Large intestine (tissue), 3 donors: ENCODE results near the gene PDGFRA. TPM values are rescaled to one million over a fixed set of nuclear protein-coding genes. Genes with fewer than 3 reads are reported as not detected.

ENCODE experiments used
- DNase-seq, 2 donors: peaks; one replicate each; pipeline versions ENCODE4 v3.0.0 to v3.0.0-alpha.2; 2013
- H3K27ac ChIP-seq: one replicate; pipeline ENCODE4 v1.5.1; 2013; ENCODE audit warnings: low read length
- H3K27me3 ChIP-seq: 2 replicates; pipeline ENCODE4 v1.6.1; 2013; ENCODE audit warnings: low read length; ENCODE audit not compliant: control insufficient read depth, insufficient read depth
- H3K36me3 ChIP-seq: 2 replicates; pipeline ENCODE4 v1.6.1; 2013; ENCODE audit warnings: low read length; ENCODE audit not compliant: control insufficient read depth, insufficient read depth
- H3K4me1 ChIP-seq: one replicate; pipeline ENCODE4 v1.6.1; 2013; ENCODE audit warnings: low read length; ENCODE audit not compliant: control insufficient read depth, insufficient read depth
- H3K4me3 ChIP-seq: one replicate; pipeline ENCODE4 v1.5.1; 2013; ENCODE audit warnings: low read length
- H3K9me3 ChIP-seq: one replicate; pipeline ENCODE4 v1.6.1; 2013; ENCODE audit warnings: mild to moderate bottlenecking, low read depth, low read length, moderate library complexity; ENCODE audit not compliant: control insufficient read depth
- WGBS: methylation state at CpG from one replicate; pipeline ENCODE4 v1.1.5; 2013; ENCODE audit warnings: low lambda C conversion rate; ENCODE audit not compliant: insufficient coverage; 5-methylcytosine and 5-hydroxymethylcytosine counted together
- polyA plus RNA-seq: library from polyadenylated mRNA; unstranded; fragments of 120-200 nt; gene quantifications from one replicate; pipeline ENCODE4 v1.2.1, GENCODE V29; 2013

PDGFRA gene
- polyA plus RNA-seq, 1 donor, result 92.0 TPM

- Histone ChIP-seq H3K9me3 (no peaks in the 10 kb centered on the region), H3K27me3 (no peaks in the 10 kb centered on the region), H3K36me3 (peaks cover 6% of the 10 kb centered on the region), H3K4me1 (no peaks in the 10 kb centered on the region), H3K27ac (no peak overlapping the region), H3K4me3 (no peak overlapping the region)
- DNase-seq, result no peak
- no CpG with 5 or more reads among the region's 1 CpG for WGBS
Measured at GRCh38 chr4:54277691-54278090, 48.6 kb downstream of the PDGFRA start.

GRCh38 chr4:54278216-54278615 is 49.1 kb downstream of the PDGFRA start:
- H3K4me3 ChIP-seq, result no peak overlapping the region
- H3K4me1 ChIP-seq, result no peaks in the 10 kb centered on the region
- DNase-seq, result no peak
- H3K36me3 ChIP-seq, result peaks cover 11% of the 10 kb centered on the region
- H3K9me3 ChIP-seq, result no peaks in the 10 kb centered on the region
- H3K27ac ChIP-seq, result no peak overlapping the region
- WGBS, result no CpG with 5 or more reads among the region's 2 CpGs
- no peaks in the 10 kb centered on the region for H3K27me3 ChIP-seq

- peak in 1 of 2 donors; percentile 11 for DNase-seq
Measured at GRCh38 chr4:54281054-54281766, 52.1 kb downstream of the PDGFRA start.

GRCh38 chr4:54282837-54283236 is 53.7 kb downstream of the PDGFRA start:
- no peak for DNase-seq
- H3K4me3 ChIP-seq, result no peak overlapping the region
- no peaks in the 10 kb centered on the region for H3K4me1 ChIP-seq
- H3K27ac ChIP-seq, result no peak overlapping the region
- peaks cover 5% of the 10 kb centered on the region for H3K9me3 ChIP-seq
- H3K27me3 ChIP-seq, result no peaks in the 10 kb centered on the region
- H3K36me3 ChIP-seq, result peaks cover 17% of the 10 kb centered on the region
- no CpG with 5 or more reads among the region's 4 CpGs for WGBS

More at GRCh38 chr4:54281054-54281766, 52.1 kb downstream of the PDGFRA start:
- Histone ChIP-seq H3K27me3 (no peaks in the 10 kb centered on the region), H3K36me3 (peaks cover 13% of the 10 kb centered on the region), H3K4me1 (no peaks in the 10 kb centered on the region), H3K9me3 (peaks cover 5% of the 10 kb centered on the region), H3K27ac (no peak overlapping the region), H3K4me3 (no peak overlapping the region)
- WGBS, result no CpG with 5 or more reads among the region's 6 CpGs

GRCh38 chr4:54289316-54289715 is 60.2 kb downstream of the PDGFRA start:
- no peak overlapping the region for H3K27ac ChIP-seq
- 80% methylated on average over 1 of the region's 2 CpGs for WGBS
- H3K9me3 ChIP-seq, result peaks cover 2% of the 10 kb centered on the region
- H3K36me3 ChIP-seq, result peaks cover 11% of the 10 kb centered on the region
- H3K27me3 ChIP-seq, result no peaks in the 10 kb centered on the region
- no peak for DNase-seq
- H3K4me3 ChIP-seq, result no peak overlapping the region
- no peaks in the 10 kb centered on the region for H3K4me1 ChIP-seq

GRCh38 chr4:54290980-54291379 is 61.9 kb downstream of the PDGFRA start:
- Histone ChIP-seq H3K27me3 (no peaks in the 10 kb centered on the region), H3K27ac (no peak overlapping the region), H3K9me3 (no peaks in the 10 kb centered on the region), H3K4me1 (no peaks in the 10 kb centered on the region), H3K36me3 (peaks cover 16% of the 10 kb centered on the region), H3K4me3 (no peak overlapping the region)
- 100% methylated on average over 3 of the region's 3 CpGs for WGBS
- no peak for DNase-seq

- peak in 1 of 2 donors; percentile 17 for DNase-seq
- Histone ChIP-seq H3K9me3 (peaks cover 8% of the 10 kb centered on the region), H3K4me3 (no peak overlapping the region), H3K4me1 (no peaks in the 10 kb centered on the region), H3K36me3 (peaks cover 5% of the 10 kb centered on the region), H3K27me3 (no peaks in the 10 kb centered on the region), H3K27ac (no peak overlapping the region)
- 40% methylated on average over 1 of the region's 7 CpGs for WGBS
Measured at GRCh38 chr4:54296548-54297203, 67.6 kb downstream of the PDGFRA start.

- Histone ChIP-seq H3K27me3 (no peaks in the 10 kb centered on the region), H3K36me3 (no peaks in the 10 kb centered on the region), H3K4me1 (no peaks in the 10 kb centered on the region), H3K9me3 (no peaks in the 10 kb centered on the region), H3K27ac (no peak overlapping the region), H3K4me3 (no peak overlapping the region)
- no peak for DNase-seq
- 78% methylated on average over 1 of the region's 2 CpGs for WGBS
Measured at GRCh38 chr4:54308110-54308509, 79.0 kb downstream of the PDGFRA start.

- no peak for DNase-seq
- no peaks in the 10 kb centered on the region for H3K9me3 ChIP-seq
- no peaks in the 10 kb centered on the region for H3K27me3 ChIP-seq
- WGBS, result 74% methylated on average over 2 of the region's 4 CpGs
- no peak overlapping the region for H3K27ac ChIP-seq
- H3K4me3 ChIP-seq, result no peak overlapping the region
- H3K4me1 ChIP-seq, result no peaks in the 10 kb centered on the region
- no peaks in the 10 kb centered on the region for H3K36me3 ChIP-seq
Measured at GRCh38 chr4:54315561-54316538, 86.8 kb downstream of the PDGFRA start.

GRCh38 chr4:54317690-54318089 is 88.6 kb downstream of the PDGFRA start:
- H3K9me3 ChIP-seq, result no peaks in the 10 kb centered on the region
- no peaks in the 10 kb centered on the region for H3K4me1 ChIP-seq
- H3K4me3 ChIP-seq, result no peak overlapping the region
- no peaks in the 10 kb centered on the region for H3K27me3 ChIP-seq
- 100% methylated on average over 1 of the region's 2 CpGs for WGBS
- H3K36me3 ChIP-seq, result no peaks in the 10 kb centered on the region
- DNase-seq, result no peak
- no peak overlapping the region for H3K27ac ChIP-seq
